ENCODE measurements around the gene GYPC.

DNA sequence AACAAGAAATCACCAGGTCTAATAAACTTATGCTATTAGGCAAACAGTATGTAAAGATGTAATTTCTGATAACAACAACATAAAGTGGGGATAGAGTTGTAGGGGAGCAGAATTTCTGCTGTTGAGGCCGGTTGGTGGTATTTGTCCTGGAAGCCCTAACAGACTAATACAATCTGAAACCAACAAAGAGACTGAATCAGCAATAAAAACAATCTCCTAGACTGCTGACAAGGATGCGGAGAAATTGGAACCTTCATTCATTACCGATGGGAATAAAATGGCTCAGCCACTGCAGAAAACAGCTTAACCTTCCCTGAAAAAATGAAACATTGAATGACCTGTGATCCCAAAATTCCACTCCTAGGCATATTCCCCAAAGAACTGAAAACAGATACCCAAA lies 88.7 kb downstream of the GYPC start:
- TF ChIP-seq, protein P1, sequence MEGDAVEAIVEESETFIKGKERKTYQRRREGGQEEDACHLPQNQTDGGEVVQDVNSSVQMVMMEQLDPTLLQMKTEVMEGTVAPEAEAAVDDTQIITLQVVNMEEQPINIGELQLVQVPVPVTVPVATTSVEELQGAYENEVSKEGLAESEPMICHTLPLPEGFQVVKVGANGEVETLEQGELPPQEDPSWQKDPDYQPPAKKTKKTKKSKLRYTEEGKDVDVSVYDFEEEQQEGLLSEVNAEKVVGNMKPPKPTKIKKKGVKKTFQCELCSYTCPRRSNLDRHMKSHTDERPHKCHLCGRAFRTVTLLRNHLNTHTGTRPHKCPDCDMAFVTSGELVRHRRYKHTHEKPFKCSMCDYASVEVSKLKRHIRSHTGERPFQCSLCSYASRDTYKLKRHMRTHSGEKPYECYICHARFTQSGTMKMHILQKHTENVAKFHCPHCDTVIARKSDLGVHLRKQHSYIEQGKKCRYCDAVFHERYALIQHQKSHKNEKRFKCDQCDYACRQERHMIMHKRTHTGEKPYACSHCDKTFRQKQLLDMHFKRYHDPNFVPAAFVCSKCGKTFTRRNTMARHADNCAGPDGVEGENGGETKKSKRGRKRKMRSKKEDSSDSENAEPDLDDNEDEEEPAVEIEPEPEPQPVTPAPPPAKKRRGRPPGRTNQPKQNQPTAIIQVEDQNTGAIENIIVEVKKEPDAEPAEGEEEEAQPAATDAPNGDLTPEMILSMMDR (IDR thresholded peaks at IDR 0.05; ENCODE audit: insufficient read depth, low read length) = no peak
- TF ChIP-seq POLR2AphosphoS5 (IDR thresholded peaks at IDR 0.05; ENCODE audit: low read depth) (no peak), SPI1 (IDR thresholded peaks at IDR 0.05; ENCODE audit: borderline replicate concordance, low read depth) (no peak)
- TF ChIP-seq, protein P2, sequence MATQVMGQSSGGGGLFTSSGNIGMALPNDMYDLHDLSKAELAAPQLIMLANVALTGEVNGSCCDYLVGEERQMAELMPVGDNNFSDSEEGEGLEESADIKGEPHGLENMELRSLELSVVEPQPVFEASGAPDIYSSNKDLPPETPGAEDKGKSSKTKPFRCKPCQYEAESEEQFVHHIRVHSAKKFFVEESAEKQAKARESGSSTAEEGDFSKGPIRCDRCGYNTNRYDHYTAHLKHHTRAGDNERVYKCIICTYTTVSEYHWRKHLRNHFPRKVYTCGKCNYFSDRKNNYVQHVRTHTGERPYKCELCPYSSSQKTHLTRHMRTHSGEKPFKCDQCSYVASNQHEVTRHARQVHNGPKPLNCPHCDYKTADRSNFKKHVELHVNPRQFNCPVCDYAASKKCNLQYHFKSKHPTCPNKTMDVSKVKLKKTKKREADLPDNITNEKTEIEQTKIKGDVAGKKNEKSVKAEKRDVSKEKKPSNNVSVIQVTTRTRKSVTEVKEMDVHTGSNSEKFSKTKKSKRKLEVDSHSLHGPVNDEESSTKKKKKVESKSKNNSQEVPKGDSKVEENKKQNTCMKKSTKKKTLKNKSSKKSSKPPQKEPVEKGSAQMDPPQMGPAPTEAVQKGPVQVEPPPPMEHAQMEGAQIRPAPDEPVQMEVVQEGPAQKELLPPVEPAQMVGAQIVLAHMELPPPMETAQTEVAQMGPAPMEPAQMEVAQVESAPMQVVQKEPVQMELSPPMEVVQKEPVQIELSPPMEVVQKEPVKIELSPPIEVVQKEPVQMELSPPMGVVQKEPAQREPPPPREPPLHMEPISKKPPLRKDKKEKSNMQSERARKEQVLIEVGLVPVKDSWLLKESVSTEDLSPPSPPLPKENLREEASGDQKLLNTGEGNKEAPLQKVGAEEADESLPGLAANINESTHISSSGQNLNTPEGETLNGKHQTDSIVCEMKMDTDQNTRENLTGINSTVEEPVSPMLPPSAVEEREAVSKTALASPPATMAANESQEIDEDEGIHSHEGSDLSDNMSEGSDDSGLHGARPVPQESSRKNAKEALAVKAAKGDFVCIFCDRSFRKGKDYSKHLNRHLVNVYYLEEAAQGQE (IDR thresholded peaks at IDR 0.05; ENCODE audit: insufficient replicate concordance, low read depth) = no peak
